HG03097 (cell line): ENCODE results near the gene CDC42SE2.
"Not testable (repeated sequence)": the region's sequence is repeated elsewhere in the genome, so short reads cannot be mapped to it uniquely, and the experiment has no call there.

ENCODE experiments used
- ATAC-seq: cut with Tn5 transposase; IDR thresholded peaks from one replicate; pipeline ENCODE4 v1.9.1; 2021; ENCODE audit not compliant: unreplicated experiment, low FRiP score

Gene CDC42SE2

DNA sequence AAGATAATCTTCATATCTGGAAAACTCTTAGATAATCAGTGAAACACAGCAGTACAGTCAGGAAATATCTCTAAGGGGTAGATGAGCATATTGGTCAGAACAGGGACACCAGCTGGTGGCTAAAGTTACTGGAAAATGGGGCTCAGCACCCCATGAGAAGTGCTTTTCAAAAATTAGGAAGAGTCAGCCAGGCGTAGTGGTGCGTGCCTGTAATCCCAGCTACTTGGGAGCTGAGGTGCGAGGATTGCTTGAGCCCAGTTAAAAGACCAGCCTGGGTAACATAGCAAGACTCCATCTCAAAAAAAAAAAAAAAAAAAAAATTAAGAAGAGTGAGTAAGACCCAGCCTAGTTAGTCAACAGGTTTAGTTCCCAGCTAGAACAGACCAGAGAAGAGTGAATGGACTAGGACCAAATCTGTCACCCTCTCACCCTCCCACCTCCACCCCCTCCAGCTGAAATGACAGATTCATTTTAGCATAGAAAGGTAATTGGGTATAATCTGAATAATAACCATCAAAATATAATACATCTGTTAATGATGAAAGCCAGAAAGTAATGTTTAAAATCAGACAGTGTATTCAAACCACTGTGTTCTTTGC is 120.9 kb downstream of the CDC42SE2 start:
- ATAC-seq, result no peak

DNA sequence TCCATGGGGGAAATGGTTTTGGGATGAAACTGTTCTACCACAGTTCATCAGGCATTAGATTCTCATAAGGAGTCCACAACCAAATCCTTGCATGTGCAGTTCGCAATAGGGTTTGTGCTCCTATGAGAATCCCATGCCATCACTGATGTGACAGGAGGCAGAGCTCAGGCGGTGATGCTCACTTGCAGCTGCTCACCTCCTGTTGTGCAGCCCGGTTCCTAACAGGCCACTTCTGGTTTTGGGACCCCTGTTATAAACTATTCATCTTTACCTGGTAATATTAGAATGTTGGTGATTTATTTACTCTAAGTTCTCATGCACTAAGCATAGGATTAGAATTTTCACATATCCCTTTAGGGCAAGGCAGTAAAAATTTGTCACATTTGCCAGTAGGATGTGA is 122.3 kb downstream of the CDC42SE2 start:
- ATAC-seq, result no peak

DNA sequence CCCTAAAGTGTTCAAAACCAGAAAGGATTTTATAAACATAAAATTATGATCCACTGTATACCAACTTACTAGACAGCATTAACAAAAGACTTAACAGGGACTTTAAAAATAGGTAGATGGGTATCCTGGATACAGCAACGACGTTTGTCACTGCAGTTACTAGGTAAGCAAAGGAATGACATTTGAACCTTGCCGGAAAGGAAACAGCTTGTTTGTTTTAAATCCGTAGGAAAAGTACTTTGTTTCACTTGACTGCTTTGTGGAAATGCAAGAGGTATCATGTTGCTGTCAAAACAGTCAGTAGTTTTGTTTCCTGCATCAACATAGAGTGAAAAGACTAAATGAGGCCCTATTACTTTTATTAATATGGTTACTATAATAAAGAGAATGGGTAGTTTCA is 122.9 kb downstream of the CDC42SE2 start:
- no peak for ATAC-seq

DNA sequence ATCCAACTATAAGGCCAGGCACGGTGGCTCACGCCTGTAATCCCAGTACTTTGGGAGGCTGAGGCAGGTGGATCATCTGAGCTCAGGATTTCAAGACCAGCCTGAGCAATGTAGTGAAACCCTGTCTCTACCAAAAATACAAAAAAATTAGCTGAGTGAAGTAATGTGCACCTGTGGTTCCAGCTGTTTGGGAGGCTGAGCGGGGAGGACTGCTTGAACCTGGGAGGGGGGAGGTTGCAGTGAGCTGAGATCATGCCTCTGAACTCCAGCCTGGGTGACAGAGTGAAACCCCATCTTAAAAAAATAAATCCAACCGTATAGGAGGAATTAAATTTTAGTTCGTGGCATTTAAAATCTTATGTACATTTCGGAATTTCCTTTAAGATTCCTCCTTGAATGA is 123.4 kb downstream of the CDC42SE2 start:
- no peak for ATAC-seq

DNA sequence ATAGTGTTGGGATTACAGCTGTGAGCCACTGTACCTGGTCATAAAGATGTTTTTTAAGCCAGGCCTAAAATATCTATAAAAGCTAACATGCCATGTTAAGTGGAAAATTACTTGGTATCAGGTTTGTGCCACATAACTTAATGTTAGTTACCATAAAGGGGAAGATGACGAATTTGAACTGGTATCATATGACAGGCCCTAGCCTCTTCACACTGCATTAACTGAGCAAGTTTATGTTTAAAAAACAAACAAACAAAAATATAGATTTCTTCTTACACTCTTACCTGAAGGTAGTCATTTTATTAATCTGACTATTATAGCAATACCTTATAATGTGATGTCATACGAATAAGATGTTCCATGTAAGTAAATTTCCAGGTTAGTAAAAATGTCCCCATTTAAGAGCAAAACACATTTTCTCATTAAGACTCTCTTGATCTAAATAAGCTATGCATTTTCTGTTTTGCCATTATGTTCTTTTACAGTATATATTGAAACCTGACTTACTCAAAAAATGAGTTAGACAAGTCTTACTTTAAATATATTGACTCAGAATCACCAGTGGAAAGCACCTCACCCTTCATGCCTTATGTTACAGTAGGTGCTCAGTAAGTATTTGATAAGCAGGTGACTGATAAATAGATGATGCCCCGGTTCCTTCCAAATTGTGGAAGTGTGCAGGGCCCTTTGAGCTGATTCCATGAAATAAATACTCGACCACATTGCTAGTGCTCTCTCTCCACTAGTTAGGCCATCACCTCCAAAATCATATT is 125.4 kb downstream of the CDC42SE2 start:
- ATAC-seq, result no peak

DNA sequence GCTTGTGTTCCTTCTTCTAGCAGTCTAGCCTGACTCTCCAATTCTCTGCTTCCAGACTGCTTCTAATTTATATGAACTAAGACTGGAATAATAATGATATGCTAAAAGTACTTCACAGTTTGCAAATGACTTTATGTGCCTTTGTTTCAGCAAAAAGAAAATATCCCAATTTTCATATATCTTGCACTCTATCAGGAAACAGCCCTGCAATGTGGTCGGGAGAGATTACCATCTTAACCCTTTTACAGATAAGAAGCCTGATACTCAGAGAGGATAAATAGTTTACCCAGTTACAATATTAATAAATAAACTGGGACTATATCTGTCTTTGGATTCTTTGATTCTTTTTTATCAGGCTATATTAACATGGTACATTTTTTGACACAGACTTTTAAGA is 126.0 kb downstream of the CDC42SE2 start:
- ATAC-seq, result no peak

DNA sequence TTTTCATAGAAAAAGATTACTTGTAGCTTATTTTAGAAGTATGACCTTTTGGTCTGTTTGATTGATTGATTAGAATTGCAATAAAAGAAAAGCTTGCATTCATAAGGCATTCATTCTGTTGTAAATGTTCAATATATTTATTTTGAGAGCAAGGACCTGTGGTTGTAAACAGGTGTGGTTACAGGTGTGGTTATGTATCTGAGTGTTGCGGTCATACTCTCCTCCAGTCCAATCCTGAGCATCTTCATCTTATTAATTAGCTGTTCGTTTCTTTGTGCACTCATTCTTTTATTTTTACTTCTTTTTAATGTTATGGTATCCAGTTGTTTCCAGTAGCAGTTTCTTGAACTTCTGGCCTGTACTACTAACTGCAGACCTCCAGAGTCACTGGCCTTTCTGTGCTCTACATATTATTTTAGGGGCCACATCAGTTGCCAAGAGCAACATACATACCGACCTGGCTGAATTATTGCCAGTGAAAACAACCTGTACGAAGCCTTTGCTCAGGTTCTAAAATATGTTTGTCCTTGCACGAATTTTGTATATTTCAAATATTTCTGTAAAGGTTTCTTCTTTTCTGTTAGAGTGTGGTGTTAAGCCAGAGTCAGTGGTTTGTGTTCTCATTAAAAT is 128.7 kb downstream of the CDC42SE2 start:
- ATAC-seq, result no peak

DNA sequence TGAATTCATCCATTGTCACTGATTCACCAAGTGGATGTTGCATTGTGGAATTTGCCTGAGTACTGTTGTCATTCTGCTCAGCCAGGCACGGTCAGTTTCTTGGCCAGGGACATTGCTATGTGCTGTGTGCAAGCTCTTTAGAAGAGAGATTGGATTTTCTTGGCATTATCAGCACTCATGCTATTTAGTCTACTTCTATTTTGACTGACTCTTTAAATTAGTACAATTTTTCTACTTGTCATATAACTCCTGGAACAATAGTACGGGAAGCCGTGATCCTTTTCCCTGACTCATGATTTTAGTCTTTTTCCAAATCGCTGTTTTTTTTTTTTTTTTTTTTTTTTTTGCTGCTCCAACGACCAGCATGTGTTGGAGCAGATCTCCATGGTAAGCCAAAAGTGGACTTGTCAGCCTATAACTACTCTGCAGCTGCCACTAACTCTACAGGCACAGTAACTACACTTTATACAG is 129.7 kb downstream of the CDC42SE2 start:
- no peak for ATAC-seq

DNA sequence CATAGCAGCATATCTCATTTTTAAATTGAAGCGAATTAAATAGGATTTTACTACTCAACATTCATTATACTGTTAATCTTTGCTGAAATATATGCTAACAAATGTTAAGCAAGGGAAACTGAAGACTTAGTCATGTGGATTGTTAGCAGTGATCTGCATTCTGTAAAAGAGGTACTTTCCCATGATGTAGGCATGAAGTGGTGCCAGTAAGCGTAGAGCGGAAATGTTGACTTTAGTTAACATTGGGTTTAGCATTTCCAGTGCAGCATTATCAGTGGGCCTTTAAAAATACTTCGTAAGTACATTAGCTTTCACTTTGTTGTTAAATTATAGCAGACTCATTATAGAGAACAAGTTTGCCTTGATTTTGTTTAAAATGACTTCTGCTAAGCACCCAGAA is 130.3 kb downstream of the CDC42SE2 start:
- ATAC-seq, result peak; percentile 52

DNA sequence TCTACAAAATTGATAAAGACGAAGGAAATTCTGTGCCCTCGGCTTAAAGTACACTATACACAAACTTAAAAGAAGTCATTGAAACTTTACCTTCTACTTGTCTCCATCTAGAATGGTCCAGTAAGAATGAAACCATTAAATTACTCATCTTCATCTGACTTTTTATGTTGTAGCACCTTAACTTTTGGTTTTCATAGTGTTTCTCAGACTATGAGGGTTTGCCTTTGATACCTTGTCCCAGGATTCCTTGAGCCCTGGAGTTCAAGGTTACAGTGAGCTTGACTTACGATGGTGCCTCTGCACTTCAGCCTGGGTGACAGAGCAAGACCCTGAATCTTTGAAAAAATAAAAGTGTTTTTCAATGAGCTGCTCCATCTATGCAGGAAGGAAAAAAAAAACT is 132.2 kb downstream of the CDC42SE2 start:
- ATAC-seq, result peak; percentile 67

DNA sequence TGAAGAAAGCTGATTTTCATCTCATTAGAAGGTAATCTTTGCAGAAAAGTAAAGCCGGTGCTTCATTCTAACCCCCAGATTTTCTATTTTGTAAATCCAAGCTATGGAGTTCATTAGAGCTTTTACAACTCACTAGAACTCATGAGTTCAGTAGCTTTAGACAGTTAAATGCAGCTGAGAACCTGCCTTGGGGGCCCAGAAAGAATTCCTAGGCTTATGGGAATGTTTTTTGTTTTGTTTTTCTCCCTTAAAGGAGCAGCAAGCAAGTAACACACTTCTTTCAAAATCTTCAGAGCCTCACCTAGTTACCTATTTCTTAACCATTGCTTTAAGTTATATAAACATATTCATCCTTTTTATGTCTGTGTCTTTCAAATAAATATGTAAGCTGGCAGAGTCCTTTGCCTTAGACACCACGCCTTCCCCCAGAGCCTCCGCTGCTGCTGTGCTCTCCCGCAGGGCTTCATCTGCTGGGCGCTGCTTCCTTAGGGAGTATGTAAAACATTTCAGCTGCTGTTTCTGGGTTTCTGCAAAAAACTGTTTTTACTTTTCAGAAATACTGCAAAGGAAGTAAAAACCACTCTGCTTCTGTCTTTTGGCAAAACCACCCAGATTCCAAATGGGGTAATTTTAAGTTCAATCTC is 132.9 kb downstream of the CDC42SE2 start:
- no peak for ATAC-seq

DNA sequence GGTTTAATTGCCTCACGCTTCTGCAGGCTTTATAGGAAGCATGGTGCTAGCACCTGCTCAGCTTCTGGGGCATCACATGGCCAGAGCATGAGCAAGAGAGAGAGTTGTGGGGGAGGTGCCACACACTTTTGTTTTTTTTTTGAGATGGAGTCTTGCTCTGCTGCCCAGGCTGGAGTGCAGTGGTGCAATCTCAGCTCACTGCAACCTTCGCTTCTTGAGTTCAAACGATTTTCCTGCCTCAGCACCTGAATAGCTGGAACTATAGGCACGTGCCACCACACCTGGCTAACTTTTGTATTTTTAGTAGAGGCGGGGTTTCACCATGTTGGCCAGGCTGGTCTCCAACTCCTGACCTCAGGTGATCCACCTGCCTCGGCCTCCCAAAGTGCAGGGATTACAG is 135.2 kb downstream of the CDC42SE2 start:
- not testable (repeated sequence) for ATAC-seq

DNA sequence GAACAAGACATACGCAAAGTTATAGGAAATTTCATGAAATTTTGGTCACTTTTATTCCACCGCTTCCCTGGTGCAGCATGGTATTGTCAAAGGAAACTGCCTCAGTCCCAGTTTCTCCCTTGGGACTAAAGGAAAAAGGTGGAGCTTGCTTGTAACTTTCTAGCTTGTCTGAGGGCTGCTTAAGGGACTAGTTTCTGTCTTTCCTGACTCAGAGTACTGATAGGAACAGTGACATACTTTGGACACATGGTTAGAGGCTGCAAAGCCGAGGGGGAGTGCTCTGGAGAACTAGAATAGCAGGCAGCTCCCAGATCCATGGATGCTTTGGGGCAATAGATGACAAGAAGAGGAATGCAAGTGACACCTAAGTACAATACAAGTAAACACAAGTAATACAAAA is 136.7 kb downstream of the CDC42SE2 start:
- no peak for ATAC-seq

DNA sequence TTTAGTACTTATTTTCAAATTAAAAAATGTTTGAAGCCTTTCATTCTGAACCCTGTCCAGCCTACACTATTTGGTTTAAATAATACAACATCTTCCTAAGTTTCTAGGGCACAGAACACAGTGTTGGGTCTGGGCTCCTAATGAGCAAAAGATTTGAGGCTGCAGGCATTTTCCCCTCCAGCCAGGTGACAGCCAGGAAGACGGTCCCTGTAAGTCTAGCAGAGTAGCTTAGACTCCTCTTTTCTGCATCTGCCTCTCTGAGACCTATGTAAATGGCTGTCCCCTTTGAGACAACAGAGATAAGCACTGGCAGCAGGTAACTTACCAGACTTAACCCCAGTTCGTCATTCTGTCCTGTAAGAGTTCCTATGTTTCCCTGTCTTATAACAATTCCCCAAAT is 141.8 kb downstream of the CDC42SE2 start:
- no peak for ATAC-seq

DNA sequence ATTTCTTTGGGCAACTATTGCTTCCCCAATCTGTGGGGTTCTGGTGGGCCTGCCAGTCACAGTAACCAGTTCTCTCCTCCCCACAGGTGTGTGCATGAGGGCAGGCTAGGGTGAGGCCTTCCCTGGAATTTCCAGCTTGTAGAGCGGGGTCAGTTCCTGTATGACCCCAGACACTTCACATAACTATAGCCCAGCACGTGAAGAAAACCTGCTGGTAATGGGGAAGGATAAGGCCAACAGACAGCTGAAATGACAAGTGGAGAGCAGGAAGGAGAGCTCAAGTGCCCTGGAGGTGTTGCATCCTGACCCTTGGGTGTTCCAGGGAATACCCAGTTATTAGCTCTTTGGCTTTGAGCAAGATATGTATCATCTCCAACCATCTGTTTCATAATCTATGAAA is 142.2 kb downstream of the CDC42SE2 start:
- ATAC-seq, result no peak

DNA sequence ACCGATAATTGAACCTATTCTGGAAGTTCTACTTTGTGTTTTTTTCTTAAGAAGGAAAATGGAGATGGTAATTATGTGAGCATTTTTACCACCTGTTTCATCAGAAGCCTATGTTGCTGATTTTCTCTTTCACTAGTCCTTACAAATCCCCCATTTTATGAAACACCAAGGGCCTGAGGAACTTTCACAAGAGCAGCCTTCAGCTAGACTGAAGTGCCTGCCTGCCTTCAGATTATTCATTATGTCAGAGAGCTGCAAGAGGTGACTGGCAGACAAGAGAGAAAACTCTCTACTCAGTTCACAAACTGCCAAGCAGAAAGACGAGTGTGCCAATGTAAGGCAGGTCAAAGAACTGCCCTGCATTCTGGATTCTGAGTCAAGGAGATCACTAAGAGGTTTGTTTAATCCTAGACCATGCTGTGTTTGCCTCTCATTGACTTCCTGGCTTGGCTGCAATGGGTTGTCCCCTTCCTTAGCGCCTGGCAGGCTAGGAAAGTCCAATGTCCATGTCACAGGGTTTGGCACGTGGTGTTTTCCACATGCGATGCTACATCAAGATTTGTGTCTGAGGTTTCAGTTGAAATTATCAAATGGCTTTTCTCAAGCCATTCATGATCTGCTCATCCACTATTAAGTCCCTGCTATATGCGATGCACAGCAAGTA is 143.3 kb downstream of the CDC42SE2 start:
- no peak for ATAC-seq

DNA sequence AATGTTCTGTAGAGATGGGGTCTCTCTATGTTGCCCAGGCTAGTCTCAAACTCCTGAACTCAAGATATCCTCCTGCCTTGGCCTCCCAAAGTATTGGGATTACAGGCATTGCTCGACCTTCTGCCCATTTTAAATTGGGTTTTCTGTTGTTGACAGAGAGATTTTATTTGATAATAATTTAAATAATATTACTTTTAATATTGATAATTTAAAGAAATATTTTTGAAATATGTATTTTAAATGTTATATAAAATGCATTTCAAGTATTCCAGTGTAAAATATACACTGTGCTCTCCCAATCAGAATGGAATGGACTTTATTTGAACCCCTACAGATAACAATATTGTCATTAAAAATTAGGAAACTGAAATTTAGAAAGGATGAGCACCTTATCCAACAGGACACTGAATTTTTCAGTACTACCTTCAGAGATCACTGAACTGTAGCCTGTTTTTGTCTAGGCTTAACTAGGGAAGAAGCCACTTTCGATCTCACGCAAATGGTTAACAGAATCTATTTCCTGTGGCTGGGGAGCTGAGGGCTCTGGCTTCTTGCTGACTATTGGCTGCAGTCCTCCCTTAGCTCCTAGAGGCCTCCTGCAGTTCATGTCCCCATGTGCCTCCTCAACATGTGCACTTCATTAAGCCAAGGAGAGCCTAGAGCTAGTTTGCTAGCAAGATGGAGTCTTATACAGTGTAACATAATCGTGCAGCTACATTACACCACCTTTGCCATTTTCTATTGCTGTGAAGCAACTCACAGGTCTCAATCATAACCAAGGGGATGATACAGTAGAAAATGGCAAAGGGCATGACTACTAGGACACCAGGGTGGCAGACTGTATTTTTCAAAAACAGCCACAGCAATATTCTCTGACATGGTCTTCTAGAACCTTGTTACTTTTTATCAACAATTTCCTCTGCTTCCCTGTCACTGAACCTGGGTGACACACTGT is 150.0 kb downstream of the CDC42SE2 start:
- ATAC-seq, result peak; percentile 83

DNA sequence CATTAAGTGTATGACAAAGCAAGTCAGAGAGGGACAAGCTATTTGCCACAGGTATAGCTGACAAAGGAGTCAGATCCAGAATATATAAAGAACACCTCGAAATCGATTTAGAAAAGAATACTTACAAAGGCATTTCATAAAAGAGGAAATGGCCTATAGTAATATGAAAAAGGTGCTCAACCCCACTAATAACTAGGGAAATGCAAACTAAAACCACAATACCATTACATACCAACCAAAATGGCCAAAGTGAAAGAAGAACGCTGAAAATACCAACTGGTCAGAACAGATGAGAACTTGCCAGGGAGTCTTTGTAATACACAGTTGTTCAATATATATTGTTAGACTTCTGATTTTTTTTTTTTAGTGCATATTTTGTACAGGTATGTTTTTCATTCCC is 152.9 kb downstream of the CDC42SE2 start:
- peak; percentile 64 for ATAC-seq

DNA sequence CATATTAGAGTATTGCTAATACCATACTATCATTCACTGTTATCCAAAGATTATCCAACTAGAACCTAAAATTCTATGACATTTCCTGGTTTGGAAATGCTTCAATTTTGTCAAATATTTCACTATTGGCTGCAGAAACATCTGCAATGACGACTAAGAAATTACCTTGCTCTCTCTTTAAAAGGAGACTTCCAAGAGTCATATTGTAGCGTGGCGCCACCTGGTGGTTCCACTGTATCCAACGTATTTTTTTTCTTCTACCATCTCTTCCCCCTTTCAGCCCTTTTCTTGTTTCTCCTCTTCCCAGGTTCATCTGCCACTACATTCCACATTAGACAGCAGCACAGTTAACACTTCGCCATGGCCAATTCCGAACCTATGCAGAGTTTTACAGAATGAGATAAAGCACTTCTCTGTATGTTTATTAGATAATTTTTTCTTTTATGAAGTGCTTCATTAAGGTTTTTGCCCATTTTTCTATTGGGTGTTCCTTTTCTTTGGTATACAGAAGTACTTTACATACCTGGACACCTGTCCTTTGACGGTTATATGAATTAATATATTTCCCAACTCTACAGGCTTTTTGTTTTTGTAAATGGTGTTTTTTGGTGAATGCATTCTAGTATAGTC is 153.5 kb downstream of the CDC42SE2 start:
- ATAC-seq, result no peak
